Heart left ventricle (tissue), 13 donors: ENCODE data around the gene ERFE.

Experiments used
- CTCF ChIP-seq, 12 donors: fragments of 200-600 bp; sonication (generic) in 4 of 12; IDR thresholded peaks; one replicate each; pipeline versions ENCODE4 v1.5.0 to v1.8.0; 2018 to 2022; ENCODE audit warnings: antibody characterized with exemption in 12 of 12, mild to moderate bottlenecking in 5 of 12
- POLR2A ChIP-seq, 2 donors: fragments of 450-650 bp; IDR thresholded peaks; one replicate each; pipeline ENCODE4 v1.6.1; 2017; ENCODE audit warnings: antibody characterized with exemption in 2 of 2, mild to moderate bottlenecking in 2 of 2, moderate library complexity in 2 of 2
- donor health status: ischemic (EF 13 %, LVEDD 7.1; RV severe dilation, severe dysfunction).
- donor health status: DM: no; HTN: yes; CAD: no.
- donor health status: DM: no; HTN: no; CAD: no.
- donor health status: ischemic (EF 25% LVEDD 6.9; RV normal size, moderate dysfunction).
- donor health status: ischemic (EF 25% LVEDD 5.7; RV mildly dilated, moderate dysfunction).
- donor health status: ischemic (EF 35%, LVEDD 5.7; RV mildly dilated, moderate dysfunction).
- donor health status: nonischemic (EF 11% LVEDD 7.7; RV severe dilation, severe dysfunction).
- donor health status: DM: yes; HTN: yes; CAD: no.
- donor health status: PGD.
- donor health status: ischemic (EF 29% LVEDD 5.4; RV normal size, mild dysfunction).
- donor health status: nonischemic (EF 23%, LVEDD 6.1; RV moderate dilation, normal function).

- TF ChIP-seq CTCF (IDR thresholded peaks at IDR 0.05) (no peak), POLR2A (IDR thresholded peaks at IDR 0.05) (no peak)
Measured at GRCh38 chr2:238154570-238154969, 4.2 kb upstream of the ERFE start.
